Stomach smooth muscle (tissue), 2 donors: Measurements from ENCODE around the gene LMNTD2.

Experiments
- H3K27ac ChIP-seq: one replicate; pipeline ENCODE4 v1.7.0; 2013; ENCODE audit warnings: mild to moderate bottlenecking, low read length, inconsistent platforms
- H3K27me3 ChIP-seq, 2 donors: one replicate each; pipeline ENCODE4 v1.7.0; 2013; ENCODE audit warnings: low read length in 2 of 2; ENCODE audit not compliant: insufficient read depth in 2 of 2, control insufficient read depth in 1 of 2
- H3K36me3 ChIP-seq, 2 donors: one replicate each; pipeline ENCODE4 v1.7.0; 2013; ENCODE audit warnings: low read length in 2 of 2; ENCODE audit not compliant: control insufficient read depth in 2 of 2, insufficient read depth in 2 of 2
- H3K4me1 ChIP-seq: one replicate; pipeline ENCODE4 v1.7.0; 2013; ENCODE audit warnings: low read length; ENCODE audit not compliant: control insufficient read depth, insufficient read depth
- H3K4me3 ChIP-seq, 2 donors: one replicate each; pipeline ENCODE4 v1.7.0; 2013; ENCODE audit warnings: low read length in 2 of 2
- H3K9ac ChIP-seq, 2 donors: one replicate each; pipeline ENCODE4 v1.7.0; 2013; ENCODE audit warnings: low read length in 2 of 2, mild to moderate bottlenecking in 1 of 2
- H3K9me3 ChIP-seq, 2 donors: one replicate each; pipeline ENCODE4 v1.7.0; 2013; ENCODE audit warnings: low read length in 2 of 2; ENCODE audit not compliant: control insufficient read depth in 2 of 2
- donor health status: healthy.
- donor health status: Pancreatic carcinoma.

LMNTD2 gene

DNA sequence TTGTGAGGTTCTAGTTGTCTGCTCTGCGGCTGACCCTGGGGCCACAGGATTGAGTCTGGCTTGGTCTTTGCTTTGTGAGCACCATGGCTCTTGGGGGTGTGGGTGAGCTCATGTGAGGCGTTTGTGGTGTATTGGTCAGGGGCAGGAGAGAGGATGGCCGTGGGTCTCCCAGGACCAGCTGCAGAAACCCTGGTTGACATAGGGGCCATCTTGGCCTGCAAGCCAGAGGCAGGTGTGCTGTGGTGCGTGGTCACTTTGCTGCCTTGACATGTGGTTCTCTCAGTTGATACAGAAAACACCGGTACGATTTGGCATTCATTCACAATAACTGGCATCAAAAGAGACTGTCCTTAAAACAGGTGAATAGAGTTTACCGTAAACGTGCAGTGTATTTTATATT lies 27.0 kb upstream of the LMNTD2 start:
- H3K36me3 ChIP-seq: peaks cover 40 to 50% of the 10 kb centered on the region in 2 donors
- H3K4me3 ChIP-seq: no peak overlapping the region
- H3K9me3 ChIP-seq: no peaks in the 10 kb centered on the region
- H3K27ac ChIP-seq: no peak overlapping the region
- no peaks in the 10 kb centered on the region for H3K27me3 ChIP-seq
- no peak overlapping the region for H3K9ac ChIP-seq
- peaks cover 4% of the 10 kb centered on the region for H3K4me1 ChIP-seq

- Histone ChIP-seq H3K9ac (no peak overlapping the region), H3K9me3 (no peaks in the 10 kb centered on the region), H3K36me3 (peaks cover 38 to 49% of the 10 kb centered on the region in 2 donors), H3K27me3 (no peaks in the 10 kb centered on the region), H3K4me3 (no peak overlapping the region), H3K4me1 (peaks cover 6% of the 10 kb centered on the region), H3K27ac (no peak overlapping the region)
Measured at GRCh38 chr11:586376-587316, 26.1 kb upstream of the LMNTD2 start.

DNA sequence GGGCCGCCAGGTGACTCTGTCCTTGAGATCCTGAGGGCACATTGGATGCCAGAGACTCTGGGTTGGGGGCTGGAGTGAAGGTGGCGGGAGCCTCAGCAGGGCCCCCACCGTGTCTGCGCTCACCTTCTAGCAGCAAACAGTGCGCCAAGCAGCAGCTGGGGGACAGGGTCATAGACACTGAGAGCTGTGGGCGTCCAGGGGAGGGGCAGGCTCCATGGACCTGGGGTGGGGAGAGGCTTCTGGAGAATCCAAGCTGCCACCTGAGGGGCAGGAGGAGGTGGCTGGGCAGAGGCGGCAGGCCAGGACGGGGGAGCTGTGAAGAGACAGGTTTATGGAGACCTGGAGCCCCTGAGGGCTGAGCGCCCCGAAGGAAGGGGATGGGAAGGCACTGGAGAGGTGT lies 23.7 kb upstream of the LMNTD2 start:
- Histone ChIP-seq H3K36me3 (peaks cover 28 to 34% of the 10 kb centered on the region in 2 donors), H3K4me1 (peaks cover 21% of the 10 kb centered on the region), H3K27me3 (no peaks in the 10 kb centered on the region)

GRCh38 chr11:581752-582151 lies 21.2 kb upstream of the LMNTD2 start:
- Histone ChIP-seq H3K4me1 (peaks cover 41% of the 10 kb centered on the region), H3K36me3 (peaks cover 14 to 19% of the 10 kb centered on the region in 2 donors), H3K9me3 (no peaks in the 10 kb centered on the region), H3K27me3 (no peaks in the 10 kb centered on the region), H3K4me3 (no peak overlapping the region), H3K27ac (no peak overlapping the region), H3K9ac (no peak overlapping the region)

More for the DNA sequence above, 23.7 kb upstream of the LMNTD2 start:
- Histone ChIP-seq H3K9ac (no peak overlapping the region), H3K4me3 (no peak overlapping the region), H3K9me3 (no peaks in the 10 kb centered on the region), H3K27ac (no peak overlapping the region)

DNA sequence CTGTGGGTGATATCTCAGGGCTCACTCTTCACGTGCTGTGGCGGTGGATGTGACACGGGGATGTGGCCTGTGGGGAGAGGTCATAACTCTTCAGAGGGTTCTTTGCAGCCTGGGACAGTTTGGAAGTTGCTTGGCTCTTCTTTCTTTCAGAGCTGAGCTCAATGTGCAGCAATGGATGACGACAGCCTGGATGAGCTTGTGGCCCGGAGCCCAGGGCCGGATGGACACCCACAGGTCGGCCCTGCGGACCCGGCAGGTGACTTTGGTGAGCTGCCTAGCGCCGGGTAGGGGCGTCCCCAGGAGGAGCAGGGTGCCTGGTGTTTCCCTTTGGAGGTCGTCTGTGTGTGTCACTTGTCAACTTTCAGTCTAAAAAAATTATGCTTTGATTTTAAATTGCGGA lies 20.8 kb upstream of the LMNTD2 start:
- no peak overlapping the region for H3K27ac ChIP-seq
- H3K27me3 ChIP-seq: no peaks in the 10 kb centered on the region
- H3K9ac ChIP-seq: no peak overlapping the region
- H3K9me3 ChIP-seq: no peaks in the 10 kb centered on the region
- H3K36me3 ChIP-seq: peaks cover 14 to 17% of the 10 kb centered on the region in 2 donors
- no peak overlapping the region for H3K4me3 ChIP-seq
- peaks cover 41% of the 10 kb centered on the region for H3K4me1 ChIP-seq

- Histone ChIP-seq H3K4me3 (no peak overlapping the region), H3K36me3 (peaks cover 12 to 14% of the 10 kb centered on the region in 2 donors), H3K9me3 (no peaks in the 10 kb centered on the region), H3K9ac (peak overlapping the region in 1 of 2 donors; percentile 33), H3K27me3 (peaks cover 0 to under 1% of the 10 kb centered on the region in 2 donors), H3K27ac (no peak overlapping the region), H3K4me1 (peaks cover 47% of the 10 kb centered on the region)
Measured at GRCh38 chr11:579830-580601, 19.5 kb upstream of the LMNTD2 start.

GRCh38 chr11:578276-579035 lies 17.9 kb upstream of the LMNTD2 start:
- peak overlapping the region; percentile 95 to 96 for H3K4me3 ChIP-seq
- H3K4me1 ChIP-seq: peaks cover 51% of the 10 kb centered on the region
- H3K27me3 ChIP-seq: peaks cover 0 to 2% of the 10 kb centered on the region in 2 donors
- no peak overlapping the region for H3K27ac ChIP-seq
- H3K9me3 ChIP-seq: no peaks in the 10 kb centered on the region
- peaks cover 6 to 7% of the 10 kb centered on the region in 2 donors for H3K36me3 ChIP-seq
- H3K9ac ChIP-seq: no peak overlapping the region

- H3K27ac ChIP-seq: no peak overlapping the region
- peaks cover 51% of the 10 kb centered on the region for H3K4me1 ChIP-seq
- H3K4me3 ChIP-seq: peak overlapping the region; percentile 95 to 96
- H3K9me3 ChIP-seq: no peaks in the 10 kb centered on the region
- peak overlapping the region; percentile 89 to 94 for H3K9ac ChIP-seq
- peaks cover 4% of the 10 kb centered on the region in 2 donors for H3K36me3 ChIP-seq
- H3K27me3 ChIP-seq: peaks cover 0 to 2% of the 10 kb centered on the region in 2 donors
Measured at GRCh38 chr11:577611-577894, 17.0 kb upstream of the LMNTD2 start.

DNA sequence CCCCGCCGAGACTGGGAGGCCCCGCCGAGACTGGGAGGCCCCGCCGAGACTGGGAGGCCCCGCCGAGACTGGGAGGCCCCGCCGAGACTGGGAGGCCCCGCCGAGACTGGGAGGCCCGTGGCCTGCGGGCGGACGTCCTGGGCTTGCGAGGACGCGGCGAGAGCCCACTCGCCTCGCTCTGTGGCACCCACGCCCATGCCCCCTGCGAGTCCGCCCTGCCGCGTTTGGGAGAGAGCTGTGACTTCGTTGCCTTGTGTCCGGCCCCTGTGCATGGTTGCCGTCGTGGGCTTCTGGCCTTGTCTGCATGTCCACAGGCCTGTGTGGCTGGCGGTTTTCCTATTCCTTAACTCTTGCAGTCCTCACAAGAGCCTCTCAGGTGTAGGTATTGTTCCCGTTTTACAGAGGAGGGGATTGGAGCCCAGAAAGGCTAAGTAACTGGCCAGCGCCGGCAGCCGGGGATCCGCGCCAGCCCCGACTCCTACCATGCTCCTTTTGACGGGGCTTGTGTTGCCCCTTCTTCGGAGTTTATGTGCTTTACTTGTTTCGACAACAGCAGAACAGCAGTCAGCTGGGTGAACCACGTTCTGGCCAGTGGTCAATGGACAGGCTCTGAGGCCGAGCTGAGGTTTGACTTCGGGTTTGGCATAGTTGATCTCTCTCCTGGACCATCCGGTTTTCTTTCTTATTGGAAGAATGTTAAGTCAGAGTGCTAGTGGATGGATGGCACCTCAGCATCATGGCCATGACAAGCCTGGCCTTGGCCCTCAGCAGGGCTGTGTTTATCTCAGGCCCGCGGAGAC lies 16.5 kb upstream of the LMNTD2 start:
- peak overlapping the region; percentile 49 for H3K27ac ChIP-seq
- H3K9me3 ChIP-seq: no peaks in the 10 kb centered on the region
- peak overlapping the region; percentile 95 to 96 for H3K4me3 ChIP-seq
- peaks cover 51% of the 10 kb centered on the region for H3K4me1 ChIP-seq
- peaks cover 4% of the 10 kb centered on the region in 2 donors for H3K36me3 ChIP-seq
- peak overlapping the region; percentile 89 to 94 for H3K9ac ChIP-seq
- H3K27me3 ChIP-seq: peaks cover 0 to 2% of the 10 kb centered on the region in 2 donors
